HT1080 (cell line): ENCODE measurements around the gene GREB1. TPM values are rescaled to one million over a fixed set of nuclear protein-coding genes. Genes with fewer than 3 reads are reported as not detected.
A peak's percentile ranks its signal among the peaks of the same experiment; 100 is the strongest.

ENCODE experiments used
- DNase-seq: peaks from one replicate; pipeline ENCODE4 v3.0.0-alpha.2; 2015; ENCODE audit warnings: low read depth
- total RNA-seq: library from RNA; depleted of rRNA; stranded (reverse); fragments of >200 nt; shearing (Covaris generic); gene quantifications from 2 replicates; pipeline ENCODE4 v1.2.3, GENCODE V29; 2014

Gene GREB1
- total RNA-seq, 1 experiment from 2014 or later = 1.7 TPM

DNA sequence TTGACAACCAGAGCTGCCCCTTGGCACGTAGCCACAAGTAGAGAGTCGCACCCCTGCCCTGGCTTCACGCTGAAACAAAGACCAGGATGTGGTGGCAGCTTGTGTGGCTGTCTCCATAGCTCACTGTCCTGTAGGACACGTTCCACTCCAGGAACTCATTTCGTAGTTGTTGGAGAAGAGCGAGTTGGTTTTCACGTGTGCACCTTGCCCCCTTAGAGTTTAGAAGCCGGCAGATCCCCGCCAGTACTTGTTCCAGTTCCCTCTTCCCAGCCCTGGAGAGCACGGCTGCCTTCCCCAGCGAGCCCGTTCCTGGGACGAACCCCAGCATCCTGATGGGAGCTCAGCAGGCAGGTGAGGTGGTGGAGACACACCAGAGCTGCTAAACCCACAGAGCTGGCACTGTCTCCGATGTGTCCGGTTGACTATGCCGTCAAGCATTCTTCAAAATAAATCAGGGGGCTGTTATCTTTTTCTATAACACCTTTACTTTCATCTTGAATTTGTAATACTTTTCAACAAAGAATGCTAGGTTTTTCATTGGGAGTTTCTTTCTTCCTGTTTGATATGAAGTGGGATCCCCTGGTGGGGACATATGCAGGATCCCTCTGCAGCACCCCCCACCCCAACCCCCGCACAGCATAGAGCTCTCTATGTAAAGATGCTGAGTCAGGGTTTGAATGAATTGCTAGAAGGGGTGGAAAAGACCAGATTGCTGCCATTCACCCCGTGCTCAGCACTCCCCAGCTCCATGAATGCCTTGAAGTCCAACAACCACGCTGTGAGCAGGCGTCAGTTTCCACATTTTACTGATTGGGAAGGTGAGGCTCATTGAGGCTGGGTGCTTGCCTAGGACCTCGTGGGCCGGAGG is 44.5 kb downstream of the GREB1 start:
- DNase-seq = no peak

DNA sequence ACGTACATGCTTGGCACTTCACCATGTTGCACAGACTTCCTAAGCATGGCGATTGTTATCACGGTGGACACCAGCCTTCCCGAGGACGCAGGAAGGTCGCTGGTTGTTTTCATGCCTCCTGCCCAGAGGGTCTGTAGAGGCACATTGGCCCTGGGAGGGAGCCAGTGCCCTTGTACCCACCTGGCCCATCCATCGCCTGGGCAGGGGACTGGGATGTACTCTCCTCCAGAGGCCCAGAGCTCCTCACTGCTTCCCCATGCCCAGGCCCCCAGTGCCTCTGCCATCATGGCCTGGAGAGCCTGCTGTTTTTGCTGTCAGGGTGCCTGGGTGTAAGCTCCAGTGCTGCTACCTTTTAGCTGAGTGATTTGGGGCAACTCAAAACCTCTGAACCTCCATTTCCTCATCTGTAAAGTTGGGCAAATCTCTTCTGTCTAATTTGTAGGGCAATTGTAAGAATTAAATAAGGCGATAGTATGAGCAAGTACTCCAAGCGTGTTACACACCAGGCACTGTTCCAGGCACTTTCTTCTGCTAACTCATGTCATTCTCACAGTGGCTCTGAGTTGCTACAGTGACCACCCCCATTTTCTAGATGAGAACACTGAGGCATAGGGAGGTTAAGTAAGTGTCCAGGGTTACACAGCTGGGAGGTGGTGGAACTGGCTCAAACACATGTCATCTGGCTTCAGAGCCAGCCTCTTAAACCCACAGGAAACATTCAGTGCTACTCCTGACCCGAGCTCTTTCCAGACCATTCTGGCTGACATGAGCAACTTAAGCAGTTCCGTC is 45.3 kb downstream of the GREB1 start:
- DNase-seq = no peak

DNA sequence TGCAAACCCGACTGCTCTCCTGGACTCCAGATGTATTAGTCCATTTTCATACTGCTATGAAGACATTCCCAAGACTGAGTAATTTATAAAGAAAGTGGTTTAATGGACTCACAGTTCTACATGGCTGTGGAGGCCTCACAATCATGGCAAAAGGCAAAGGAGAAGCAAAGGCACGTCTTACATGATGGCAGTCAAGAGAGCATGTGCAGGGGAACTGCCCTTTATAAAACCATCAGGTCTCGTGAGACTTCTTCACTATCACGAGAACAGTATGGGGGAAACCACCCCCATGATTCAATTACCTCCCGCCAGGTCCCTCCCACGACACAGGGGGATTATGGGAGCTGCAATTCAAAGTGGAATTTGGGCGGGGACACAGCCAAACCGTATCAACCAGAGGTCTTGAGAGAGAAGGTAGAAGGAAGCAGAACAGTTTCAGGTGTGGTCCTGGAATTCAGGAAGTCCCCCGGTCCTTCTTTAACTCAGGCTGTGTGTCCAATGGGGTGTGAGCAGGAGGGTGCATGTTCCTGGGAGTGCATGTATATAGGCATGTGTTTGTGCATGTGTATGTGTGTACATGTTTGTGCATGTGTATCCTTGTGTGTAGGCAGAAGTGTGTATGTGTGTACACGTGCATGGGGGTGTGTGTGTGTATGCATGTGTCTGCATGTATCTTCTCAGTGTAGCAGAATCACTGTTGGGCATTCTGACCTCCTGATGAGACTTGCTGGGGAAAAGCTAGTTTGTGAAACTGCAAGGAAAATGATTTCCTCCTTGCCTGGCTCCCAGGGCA is 46.2 kb downstream of the GREB1 start:
- peak; percentile 13 for DNase-seq

DNA sequence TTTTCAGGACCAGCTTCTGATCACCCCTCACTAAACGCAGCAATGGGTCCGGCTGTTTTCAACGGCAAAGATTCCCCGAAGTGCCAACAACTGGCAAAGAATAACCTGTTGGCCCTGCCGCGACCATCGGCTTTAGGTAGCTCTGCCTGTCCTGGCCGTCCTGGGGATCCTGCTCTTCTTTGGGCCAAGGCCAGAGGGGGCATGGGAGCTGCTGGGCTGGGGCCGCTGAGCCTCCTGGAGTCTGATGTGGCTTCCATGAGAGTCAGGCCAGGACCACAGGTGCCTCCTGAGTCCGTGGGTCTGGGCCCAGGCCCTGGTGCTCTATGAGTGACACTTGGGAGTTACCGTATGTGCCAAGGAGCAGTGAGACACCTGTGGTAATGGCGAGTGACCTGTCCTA is 46.9 kb downstream of the GREB1 start:
- no peak for DNase-seq

DNA sequence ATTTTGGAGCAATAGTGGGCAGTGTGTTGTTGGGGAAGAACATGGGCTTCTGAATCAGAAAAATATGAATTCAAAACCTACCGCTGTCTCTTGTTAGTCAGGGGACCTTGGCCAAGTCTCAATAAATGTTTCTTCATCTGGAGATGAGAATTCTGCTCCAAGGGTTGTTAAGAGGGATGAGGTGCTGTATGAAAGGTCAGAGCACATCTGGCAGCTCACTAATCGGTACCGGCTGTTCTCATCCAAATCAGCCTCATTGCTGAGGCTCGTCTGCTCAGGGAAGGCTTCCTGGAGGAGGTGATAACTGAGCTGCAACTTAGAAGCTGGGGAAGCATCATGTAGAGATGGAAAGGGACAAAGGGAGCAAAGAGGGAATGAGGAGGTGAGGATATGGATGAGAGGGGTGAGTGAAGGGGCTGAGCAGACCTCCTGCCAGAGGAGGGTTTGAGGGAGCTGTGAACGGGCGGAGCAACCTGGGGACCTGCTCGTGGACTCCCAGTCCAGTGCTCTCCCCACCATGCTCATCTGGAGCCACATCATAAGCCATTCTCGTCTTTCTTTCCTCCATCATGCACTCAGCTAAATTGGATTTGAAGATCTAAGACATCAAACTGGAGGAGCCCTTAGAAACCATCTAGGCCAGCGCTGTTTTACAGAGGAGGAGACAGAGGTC is 47.4 kb downstream of the GREB1 start:
- DNase-seq = no peak

DNA sequence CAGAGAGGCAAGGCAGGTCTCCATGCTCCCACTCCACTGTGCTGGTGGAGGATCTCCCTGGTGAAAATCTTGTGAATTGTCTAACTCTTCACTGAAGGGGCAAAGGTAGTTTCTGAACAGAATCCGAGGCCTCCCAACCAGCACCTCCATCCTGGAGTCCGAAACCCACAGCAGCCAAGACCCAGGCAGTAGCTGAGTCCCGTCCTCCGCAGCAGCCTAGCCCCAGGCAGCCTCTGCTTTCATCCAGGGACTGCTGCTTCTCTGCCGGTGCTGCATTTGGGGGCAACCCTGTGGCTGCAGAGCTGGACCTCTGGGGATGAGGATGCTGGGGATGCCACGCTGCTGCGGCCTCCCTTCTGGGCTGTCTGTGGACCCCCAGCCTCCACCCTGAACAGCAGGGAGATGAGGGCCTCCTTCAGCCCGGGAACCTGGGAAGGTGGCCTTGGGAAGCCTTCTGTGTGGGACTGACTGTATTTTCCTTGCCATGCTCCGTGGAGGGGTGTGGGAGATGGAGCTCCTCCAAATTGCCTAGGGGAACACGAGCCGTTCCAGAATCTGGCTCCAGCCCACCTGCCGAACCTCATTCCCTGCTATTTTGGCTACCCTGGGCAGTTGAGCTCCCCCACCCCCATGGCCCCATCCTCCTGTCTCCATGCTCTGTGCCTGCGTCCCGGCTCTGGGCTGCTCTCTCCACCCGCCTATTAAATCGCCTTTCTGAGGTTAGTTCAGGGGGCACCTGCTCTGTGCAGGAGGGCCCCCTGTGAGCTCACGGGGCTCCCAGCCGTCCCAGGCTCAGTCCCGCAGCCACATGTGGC is 48.2 kb downstream of the GREB1 start:
- no peak for DNase-seq

DNA sequence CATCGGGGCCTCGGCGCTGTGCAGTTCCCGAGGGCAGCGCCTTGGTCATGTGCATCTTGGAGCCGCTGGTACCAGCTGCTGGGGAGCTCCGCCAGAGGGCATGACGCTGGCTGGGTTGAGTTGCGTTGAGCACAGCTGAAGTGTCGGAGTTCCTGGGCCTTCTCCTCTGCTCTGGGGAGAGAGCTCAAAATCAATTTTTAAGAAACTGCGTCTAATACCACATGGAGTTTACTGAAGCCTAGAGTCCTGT is 48.7 kb downstream of the GREB1 start:
- no peak for DNase-seq

DNA sequence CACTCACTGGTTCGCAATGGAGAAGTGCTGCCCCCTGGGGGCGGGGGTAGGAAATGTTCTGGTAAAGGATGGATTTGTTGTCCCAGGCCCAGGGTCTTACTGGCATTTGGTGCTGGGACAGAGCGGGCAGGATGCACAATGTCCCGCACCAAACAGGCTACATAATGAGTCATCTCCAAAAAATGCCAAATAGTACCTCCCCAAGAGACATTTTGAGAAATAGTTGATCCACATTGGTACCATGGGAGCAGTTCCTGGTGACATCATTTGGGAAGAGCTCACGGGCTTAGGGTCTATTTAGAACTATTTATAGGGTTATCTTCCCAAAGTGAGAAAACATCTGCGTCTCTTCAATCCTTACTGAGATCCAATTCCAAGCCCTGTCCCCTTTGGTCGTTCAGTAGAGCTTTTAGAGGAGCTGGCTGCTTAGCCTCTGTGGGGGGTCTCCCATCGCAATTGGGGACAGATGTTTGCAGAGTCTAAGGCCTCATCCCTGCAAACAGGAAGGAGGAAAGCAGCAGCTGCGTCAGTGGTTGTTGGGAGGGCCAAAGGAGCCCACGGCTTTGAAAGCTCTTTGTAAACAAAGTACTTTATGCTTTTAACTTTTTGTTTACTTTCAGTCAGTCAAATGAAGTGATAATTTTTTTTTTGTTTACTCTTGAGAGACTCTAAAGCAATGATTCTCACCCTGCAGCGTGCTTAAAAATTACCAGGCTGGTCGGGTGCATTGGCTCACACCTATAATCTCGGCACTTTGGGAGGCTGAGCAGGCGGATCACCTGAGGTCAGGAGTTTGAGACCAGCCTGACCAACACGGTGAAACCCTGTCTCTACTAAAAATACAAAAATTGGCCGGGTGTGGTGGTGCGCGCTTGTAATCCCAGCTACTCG is 49.3 kb downstream of the GREB1 start:
- DNase-seq = peak; percentile 42

DNA sequence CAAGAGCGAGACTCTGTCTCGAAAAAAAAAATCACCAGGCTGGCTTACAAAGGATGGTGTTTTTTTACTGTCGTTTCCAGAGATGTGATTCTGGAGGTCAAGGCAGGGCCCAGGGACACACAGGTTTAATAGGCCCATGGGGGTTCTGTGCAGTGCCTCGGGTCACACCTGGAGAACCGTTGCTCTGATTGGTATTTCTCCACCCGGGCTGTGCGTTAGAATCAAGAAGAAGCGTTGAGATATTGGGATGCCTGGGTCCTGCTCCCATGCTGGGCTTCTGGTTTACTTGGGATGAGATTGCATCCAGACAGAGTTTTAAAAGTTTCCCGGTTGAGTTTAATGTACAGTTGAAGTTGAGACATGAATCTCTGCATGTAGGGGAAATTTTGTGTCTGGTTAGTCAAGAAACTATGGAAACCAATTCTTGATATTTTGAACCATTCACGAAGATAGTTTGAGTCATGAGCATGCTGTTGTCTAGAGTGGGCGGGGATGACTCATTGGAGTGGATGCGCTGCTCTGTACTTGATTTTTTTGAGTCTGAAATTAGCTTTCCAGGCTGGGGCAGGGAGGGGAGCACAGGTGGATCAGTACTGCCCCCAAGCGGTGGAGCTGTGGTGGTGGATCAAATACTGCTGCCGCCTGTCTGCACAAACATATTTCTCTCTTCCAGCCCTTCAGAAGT is 50.1 kb downstream of the GREB1 start:
- peak; percentile 93 for DNase-seq

DNA sequence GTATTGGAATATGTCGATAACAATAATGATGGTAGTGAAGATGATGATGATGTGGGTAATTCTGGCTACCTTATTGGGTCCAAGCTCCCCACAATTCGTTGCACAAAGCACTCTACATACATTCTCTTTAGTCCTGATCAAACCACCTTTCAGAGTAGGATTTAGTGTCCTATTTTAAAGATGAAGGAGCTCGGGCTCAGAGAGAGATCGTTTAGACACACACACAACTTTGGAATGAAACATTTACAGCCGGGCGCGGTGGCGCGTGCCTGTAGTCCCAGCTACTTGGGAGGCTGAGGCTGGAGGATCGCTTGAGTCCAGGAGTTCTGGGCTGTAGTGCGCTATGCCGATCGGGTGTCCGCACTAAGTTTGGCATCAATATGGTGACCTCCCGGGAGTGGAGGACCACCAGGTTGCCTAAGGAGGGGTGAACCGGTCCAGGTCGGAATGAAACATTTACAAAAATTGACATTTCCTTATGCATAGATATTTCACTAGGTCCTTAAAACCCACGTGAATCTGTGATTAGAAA is 50.7 kb downstream of the GREB1 start:
- DNase-seq = no peak

DNA sequence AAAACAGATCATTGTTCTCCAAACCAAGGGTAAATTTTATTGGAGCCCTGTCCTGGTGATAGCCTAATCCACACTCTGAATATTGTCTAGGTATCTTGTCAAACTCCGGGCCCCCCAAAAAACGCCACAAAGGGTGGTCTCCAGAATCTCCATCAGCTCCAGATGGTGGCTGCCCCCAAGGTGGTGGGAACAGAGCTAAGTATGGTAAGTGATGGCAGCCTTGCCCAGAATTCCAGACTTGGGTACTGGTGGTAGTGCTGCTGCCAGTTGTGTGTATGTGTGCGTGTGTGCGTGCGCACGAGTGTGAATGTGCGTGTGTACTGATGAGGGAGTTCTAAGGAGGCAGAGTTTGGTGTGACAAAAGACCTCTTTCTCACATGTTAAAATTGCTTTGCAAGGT is 51.2 kb downstream of the GREB1 start:
- DNase-seq = no peak

DNA sequence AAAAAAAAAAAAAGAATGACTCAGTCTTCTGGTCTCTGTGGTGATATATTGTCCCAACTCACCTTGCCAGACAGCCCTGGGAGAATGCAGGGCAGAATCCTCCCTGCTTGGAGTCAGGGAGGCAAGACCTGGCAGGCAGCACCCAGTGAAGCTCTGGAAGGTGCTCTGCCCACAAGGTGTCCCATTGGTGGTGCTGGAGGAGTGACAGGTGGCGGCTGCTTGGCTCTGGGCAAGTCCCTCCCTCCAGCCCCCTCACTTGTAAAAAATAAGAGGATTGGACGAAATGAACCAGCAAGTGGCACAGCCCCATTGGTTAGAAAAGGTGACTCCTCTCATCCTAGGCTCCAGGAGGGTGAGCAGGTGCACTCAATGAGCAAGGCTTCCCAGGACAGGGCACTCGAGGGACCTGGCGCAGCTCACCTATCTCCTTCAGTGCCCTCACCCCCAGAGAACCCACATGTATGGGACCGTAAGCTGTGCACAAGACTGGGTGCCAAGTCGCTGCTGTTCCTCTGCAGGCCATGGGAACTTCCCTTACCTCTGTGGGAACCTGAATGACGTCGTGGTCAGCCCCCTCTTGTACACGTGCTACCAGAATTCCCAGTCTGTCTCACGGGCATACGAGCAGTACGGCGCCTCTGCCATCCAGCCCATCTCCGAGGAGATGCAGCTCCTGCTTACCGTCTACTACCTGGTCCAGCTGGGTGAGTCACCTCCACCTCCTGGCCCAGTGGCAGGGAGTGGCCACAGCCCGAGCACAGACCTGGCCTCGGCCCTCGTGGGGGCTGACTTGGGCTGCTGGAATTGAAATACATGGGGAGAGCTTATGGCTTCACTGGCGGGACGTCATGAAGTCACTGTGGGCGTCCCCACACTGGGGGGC is 54.6 kb downstream of the GREB1 start:
- DNase-seq = peak; percentile 15

DNA sequence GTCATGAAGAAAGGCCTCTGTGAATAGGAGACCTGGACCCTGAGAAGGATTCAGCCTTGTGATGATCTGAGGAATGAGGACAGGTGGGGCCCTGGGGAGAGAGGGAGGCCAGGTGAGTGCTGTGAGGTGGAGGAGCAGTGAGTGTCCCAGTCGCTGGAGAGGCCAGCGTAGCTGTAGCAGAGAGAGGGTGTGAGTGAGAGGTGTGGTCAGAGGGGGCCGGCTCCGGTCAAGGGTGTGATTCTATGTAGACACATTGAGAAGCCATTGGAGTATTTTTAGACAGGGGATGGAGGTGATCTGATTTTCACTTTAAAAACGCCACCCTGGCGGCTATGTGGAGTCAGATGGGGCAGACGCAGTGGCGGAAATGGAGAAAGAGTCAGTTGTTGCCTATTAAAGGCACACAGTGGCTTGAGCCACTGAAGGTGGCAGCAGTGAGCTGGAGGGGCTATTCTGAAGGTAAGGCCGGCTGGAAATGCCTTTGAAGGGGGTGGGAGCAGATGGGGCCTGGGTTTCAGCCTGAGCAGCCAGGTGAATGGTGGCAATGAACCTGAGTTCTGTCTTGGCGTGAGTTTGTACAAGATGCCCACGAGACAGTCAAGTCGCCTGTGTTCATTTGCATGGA is 55.6 kb downstream of the GREB1 start:
- DNase-seq = no peak

DNA sequence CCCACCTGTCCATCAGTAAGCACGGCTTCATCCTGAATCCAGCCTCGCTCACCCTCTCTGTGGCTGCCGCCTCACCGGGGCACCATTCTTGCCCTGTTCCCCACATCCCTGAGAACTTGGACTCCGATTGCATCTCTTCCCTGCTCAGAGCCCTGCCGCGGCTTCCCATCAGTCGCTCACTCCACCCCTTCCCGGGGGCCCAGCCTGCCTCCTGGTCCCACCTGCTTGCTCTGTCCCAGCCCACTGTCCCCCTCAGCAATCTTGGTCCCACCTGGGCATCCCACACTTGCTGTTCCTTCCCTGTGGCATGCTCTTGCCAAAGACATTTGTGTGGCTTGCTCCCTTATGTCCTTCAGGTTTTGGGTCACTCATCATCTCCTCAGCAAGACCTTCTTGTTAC is 56.3 kb downstream of the GREB1 start:
- no peak for DNase-seq

DNA sequence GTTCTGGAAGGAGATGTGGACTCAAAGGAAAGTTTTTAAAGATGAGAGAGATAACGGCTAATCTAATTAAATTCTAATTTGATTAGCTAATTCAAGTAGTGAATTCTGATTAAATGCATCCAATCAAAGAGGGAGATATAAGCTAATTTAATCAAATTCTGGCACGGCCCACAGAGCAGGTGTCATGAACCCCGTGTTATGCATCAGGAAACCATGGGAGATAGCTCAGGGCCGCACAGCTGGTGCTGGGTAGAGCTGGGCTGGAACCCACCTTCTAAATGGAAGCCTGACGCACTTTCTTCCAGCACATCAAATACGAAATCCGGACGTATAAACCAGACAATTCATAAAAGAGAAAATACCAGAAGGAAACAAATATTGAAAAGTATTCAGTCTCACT is 57.2 kb downstream of the GREB1 start:
- DNase-seq = no peak

DNA sequence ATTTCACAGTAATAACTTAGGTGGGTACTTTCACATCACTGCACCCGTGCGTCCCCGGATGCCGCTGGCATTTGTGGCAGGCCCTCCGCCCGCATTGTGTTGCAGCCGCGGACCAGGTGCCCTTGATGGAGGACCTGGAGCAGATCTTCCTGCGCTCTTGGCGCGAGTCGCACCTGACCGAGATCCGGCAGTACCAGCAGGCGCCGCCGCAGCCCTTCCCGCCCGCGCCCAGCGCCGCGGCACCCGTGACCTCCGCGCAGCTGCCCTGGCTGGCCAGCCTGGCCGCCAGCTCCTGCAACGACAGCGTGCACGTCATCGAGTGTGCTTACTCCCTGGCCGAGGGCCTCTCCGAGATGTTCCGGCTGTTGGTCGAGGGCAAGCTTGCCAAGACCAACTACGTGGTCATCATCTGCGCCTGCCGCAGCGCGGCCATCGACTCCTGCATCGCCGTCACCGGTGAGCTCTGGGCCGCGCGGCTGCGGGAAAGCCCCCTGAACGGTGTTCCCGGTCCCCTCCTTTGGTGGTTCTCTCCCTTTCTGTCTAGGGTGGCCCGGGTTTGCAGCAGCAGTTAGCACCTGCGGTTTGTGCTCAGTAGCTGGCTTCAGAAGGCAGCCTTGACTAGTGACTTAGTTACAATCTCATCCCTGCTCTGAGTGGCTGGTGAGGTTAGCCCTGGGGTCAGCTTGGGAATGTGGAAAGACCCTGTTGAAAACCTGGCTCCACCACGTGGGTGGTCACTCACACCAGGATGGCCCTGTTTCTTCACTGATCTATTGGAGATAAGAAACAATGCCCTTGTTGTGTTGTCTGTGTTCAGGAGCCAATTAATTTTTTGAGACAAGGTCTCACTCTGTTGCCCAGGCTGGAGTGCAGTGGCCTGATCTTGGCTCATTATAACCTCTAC is 59.1 kb downstream of the GREB1 start:
- DNase-seq = no peak
